Naive thymus-derived CD8-positive, alpha-beta T cell (primary cell): Measurements from ENCODE around the gene XRCC1. TPM values are rescaled to one million over a fixed set of nuclear protein-coding genes. Genes with fewer than 3 reads are reported as not detected.

ENCODE experiments used
- ATAC-seq, 2 donors: fragments of 150-1000 bp; cut with Tn5 transposase in 1 of 2; sonication (Bioruptor Pico), chemical (Tn5 transposase) in 1 of 2; 1 replicate in 1 of 2; 2 replicates in 1 of 2; pipeline ENCODE4 v1.10.0; 2021; ENCODE audit warnings: mild to moderate bottlenecking in 2 of 2, moderate library complexity in 2 of 2
- POLR2A ChIA-PET: fragments of 350-600 bp; sonication (Branson Sonifier 250); formaldehyde crosslinking; loops from one replicate; lab custom pipeline; 2021; ENCODE audit warnings: antibody characterized with exemption; lab: Charles Lee
- DNase-seq, 10 donors: peaks; one replicate each; pipeline versions ENCODE4 v3.0.0 to v3.0.0-alpha.2; 2020 to 2022
- H3K27ac Mint-ChIP-seq, 10 donors: one replicate each; pipeline ENCODE4 v1.8.0; 2020 to 2022; ENCODE audit warnings: mild to moderate bottlenecking in 10 of 10, mixed read lengths in 10 of 10, moderate library complexity in 4 of 10, inconsistent platforms in 1 of 10
- H3K27me3 Mint-ChIP-seq, 5 donors: one replicate each; pipeline ENCODE4 v1.8.0; 2021 to 2022; ENCODE audit warnings: mixed read lengths in 5 of 5
- H3K36me3 Mint-ChIP-seq, 3 donors: one replicate each; pipeline ENCODE4 v1.8.0; 2020 to 2022; ENCODE audit warnings: mixed read lengths in 3 of 3, mild to moderate bottlenecking in 2 of 3, inconsistent platforms in 1 of 3
- H3K4me1 Mint-ChIP-seq, 4 donors: one replicate each; pipeline ENCODE4 v1.8.0; 2021 to 2022; ENCODE audit warnings: mixed read lengths in 4 of 4
- H3K4me3 Mint-ChIP-seq, 10 donors: one replicate each; pipeline ENCODE4 v1.8.0; 2020 to 2022; ENCODE audit warnings: mild to moderate bottlenecking in 10 of 10, mixed read lengths in 10 of 10, moderate library complexity in 6 of 10, inconsistent platforms in 1 of 10
- H3K9me3 Mint-ChIP-seq, 9 donors: one replicate each; pipeline ENCODE4 v1.8.0; 2020 to 2022; ENCODE audit warnings: mixed read lengths in 9 of 9, mild to moderate bottlenecking in 3 of 9, inconsistent platforms in 1 of 9, moderate library complexity in 1 of 9
- polyA plus RNA-seq, 3 donors: library from polyadenylated mRNA; unstranded; fragments of 300-500 nt; fragmentation: Illumina TruSeq; gene quantifications; one replicate each; pipeline ENCODE4 v1.2.3, GENCODE V29; 2021
- total RNA-seq, 8 experiments: library from RNA in 2 of 8; stranded (reverse) in 2 of 8; gene quantifications; one replicate each; pipeline ENCODE4 v1.2.3 and lab custom pipeline; 2021 to 2026

XRCC1 gene
- total and polyA plus RNA-seq, 5 experiments from 2014 or later, result 16.8 to 39.0 (median 34.6) TPM

DNA sequence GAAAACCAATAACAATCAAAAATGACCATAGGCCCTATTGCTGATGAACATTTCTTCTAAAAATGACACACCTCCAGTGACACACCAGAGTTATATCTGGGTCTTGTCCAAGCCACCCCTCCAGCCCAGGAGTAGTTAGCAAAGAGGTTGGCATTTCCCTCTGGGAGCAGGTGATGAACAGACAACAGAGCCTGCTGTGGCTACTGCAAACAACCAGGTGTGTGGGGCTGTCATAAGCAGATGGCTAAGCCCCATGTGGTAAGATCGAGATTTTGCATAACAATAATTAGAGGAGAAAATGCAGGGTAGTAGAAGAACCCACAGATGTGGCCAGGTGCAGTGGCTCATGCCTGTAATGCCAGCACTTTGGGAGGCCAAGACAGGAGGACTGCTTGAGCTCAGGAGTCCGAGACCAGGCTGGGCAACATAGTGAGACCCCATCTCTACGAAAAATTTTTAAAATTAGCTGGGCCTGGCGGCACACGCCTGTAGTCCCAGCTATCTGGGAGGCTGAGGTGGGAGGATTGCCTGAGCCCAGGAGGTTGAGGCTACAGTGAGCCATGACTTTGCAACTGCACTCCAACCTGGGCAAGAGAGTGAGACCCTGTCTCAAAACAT is 5.0 kb downstream of the XRCC1 start:
- POLR2A ChIA-PET, result interaction anchor here (1.2 to 1.3 kb wide), 2 partner anchors 37 kb away, joined by 4 to 6 read pairs; partner anchors contain the start of gene ZNF575
- Mint-ChIP-seq H3K36me3 (peaks cover 0 to 26% (median 0%) of the 10 kb centered on the region in 3 donors), H3K9me3 (no peaks in the 10 kb centered on the region), H3K27me3 (no peaks in the 10 kb centered on the region), H3K4me1 (peaks cover 21 to 59% (median 51%) of the 10 kb centered on the region in 4 donors), H3K4me3 (peak overlapping the region in 1 of 10 donors; percentile 7), H3K27ac (peak overlapping the region; percentile 16 to 87 (median 76))
- ATAC-seq, result no peak
- DNase-seq, result no peak

DNA sequence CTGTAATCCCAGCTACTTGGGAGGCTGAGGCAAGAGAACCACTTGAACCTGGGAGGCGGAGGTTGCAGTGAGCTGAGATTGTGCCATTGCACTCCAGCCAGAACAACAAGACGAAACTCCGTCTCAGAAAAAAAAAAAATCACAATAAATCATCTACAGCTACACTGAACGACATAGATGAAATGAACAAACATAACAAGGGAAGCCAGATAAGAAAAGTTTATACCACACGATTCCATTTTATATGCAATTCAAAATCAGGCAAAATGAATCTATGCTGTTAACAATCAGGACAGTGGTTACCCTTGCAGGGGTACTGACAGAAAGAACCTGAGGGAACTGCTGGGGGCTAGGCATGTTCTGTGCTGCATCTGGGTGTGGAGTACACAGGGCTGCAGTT is 5.7 kb downstream of the XRCC1 start:
- H3K27ac Mint-ChIP-seq, result peak overlapping the region in 8 of 10 donors; percentile 40 to 86 (median 74)
- no peaks in the 10 kb centered on the region for H3K27me3 Mint-ChIP-seq
- POLR2A ChIA-PET, result interaction anchor here (1.3 kb wide), 1 partner anchor 36 kb away, joined by 6 read pairs; no protein-coding TSS in a partner anchor
- H3K4me3 Mint-ChIP-seq, result peak overlapping the region in 1 of 10 donors; percentile 4
- peaks cover 23 to 59% (median 51%) of the 10 kb centered on the region in 4 donors for H3K4me1 Mint-ChIP-seq
- DNase-seq (no peak), ATAC-seq (no peak)
- H3K9me3 Mint-ChIP-seq, result peaks cover 0 to 1% (median 0%) of the 10 kb centered on the region in 9 donors
- peaks cover 0 to 22% (median 0%) of the 10 kb centered on the region in 3 donors for H3K36me3 Mint-ChIP-seq

DNA sequence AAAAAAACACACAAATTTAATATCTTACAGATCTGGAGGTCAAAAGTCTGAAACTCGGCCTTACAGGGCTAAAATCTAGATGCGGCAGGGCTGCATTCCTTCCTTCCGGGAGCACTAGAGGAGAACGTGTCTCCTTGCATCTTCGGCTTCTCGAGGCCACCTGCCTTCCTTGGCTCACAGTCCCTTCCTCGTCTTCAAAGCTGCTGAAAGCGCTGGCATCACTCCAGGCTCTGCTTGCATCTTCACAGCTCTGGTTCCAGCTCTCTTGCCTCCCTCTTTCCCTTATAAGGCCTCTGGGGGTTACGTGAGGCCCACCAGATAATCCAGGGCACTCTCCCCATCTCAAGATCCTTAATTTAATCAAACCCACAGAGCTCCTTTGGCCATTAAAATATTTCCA is 10.5 kb downstream of the XRCC1 start:
- peak overlapping the region in 6 of 10 donors; percentile 29 to 62 (median 46) for H3K4me3 Mint-ChIP-seq
- peak overlapping the region; percentile 87 to 98 (median 94) for H3K27ac Mint-ChIP-seq
- peak in 3 of 10 donors; percentile 10 to 19 (median 15) for DNase-seq
- H3K9me3 Mint-ChIP-seq, result peaks cover 0 to 1% (median 0%) of the 10 kb centered on the region in 9 donors
- peaks cover 35 to 67% (median 64%) of the 10 kb centered on the region in 4 donors for H3K4me1 Mint-ChIP-seq
- POLR2A ChIA-PET, result interaction anchor here (0.9 to 7.6 kb wide), 2 partner anchors 15 to 31 kb away, joined by 4 to 35 read pairs; partner anchors contain the start of genes IRGQ and ZNF576
- H3K27me3 Mint-ChIP-seq, result no peaks in the 10 kb centered on the region
- H3K36me3 Mint-ChIP-seq, result peaks cover 0 to 21% (median 0%) of the 10 kb centered on the region in 3 donors
- ATAC-seq, result no peak

DNA sequence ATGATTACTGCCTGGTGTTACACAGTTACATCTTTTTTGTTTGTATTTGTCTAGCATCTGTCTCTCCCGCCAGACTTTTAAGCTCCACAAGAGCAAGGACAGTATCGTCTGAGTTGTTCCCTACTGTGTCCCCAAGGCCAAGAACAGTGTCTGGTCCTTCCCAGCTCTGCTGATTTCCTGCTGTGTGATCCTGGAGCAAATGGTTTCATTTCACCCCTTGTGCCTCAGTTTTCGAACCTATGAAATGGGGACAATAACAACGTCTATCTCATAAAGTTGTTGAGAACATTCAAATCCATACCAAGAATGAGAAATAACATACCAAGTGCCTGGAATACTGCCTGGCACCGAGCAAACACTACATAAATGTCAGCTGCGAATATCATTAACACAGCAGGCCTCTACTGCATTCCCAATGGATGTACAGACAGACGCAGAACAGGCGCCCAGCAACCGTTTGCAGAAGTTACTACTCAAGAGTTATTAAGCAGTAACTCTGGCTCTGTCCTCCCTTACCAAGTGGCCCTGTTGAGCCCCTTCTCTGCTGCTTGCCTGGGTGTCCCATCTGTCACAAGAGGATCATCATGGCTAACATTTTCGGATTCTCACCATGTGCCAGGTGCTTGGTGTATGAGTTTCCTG is 11.4 kb downstream of the XRCC1 start:
- H3K9me3 Mint-ChIP-seq, result peaks cover 0 to 1% (median 0%) of the 10 kb centered on the region in 9 donors
- H3K27ac Mint-ChIP-seq, result peak overlapping the region; percentile 91 to 98 (median 96)
- no peak for DNase-seq
- H3K4me1 Mint-ChIP-seq, result peaks cover 35 to 68% (median 66%) of the 10 kb centered on the region in 4 donors
- peak overlapping the region; percentile 3 to 91 (median 66) for H3K4me3 Mint-ChIP-seq
- no peaks in the 10 kb centered on the region for H3K27me3 Mint-ChIP-seq
- H3K36me3 Mint-ChIP-seq, result peaks cover 0 to 27% (median 0%) of the 10 kb centered on the region in 3 donors
- POLR2A ChIA-PET, result interaction anchor here (0.7 to 7.6 kb wide), 4 partner anchors 11 to 32 kb away, joined by 3 to 35 read pairs (median 4); partner anchors contain the start of genes IRGQ, XRCC1 and ZNF576
- no peak for ATAC-seq

DNA sequence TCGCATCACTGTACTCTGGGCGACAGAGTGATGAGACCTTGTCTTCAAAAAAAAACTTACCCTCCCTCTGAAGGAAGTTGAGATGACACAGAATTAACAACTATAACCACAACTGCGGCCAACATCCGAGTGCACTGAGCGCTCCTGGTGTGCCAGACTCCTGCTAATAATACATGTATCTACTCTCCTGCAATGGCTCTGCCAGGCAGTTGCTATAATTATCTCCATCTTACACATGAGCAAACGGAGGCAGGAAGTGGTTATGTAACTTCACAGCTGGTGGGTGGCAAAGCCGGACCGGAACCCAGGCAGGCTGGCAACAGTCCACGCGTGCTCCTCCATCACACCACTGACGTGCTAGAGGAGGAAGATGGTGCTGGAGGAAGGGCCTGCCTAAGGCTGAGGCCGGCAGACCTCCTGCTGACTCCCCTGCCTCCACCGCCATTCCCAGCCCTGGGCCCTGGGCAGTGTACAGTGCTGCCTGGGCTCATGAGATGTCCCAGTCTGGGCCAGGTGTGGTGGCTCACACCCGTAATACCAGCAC is 12.6 kb downstream of the XRCC1 start:
- Mint-ChIP-seq H3K9me3 (peaks cover 0 to 1% (median 0%) of the 10 kb centered on the region in 9 donors), H3K4me1 (peaks cover 35 to 68% (median 67%) of the 10 kb centered on the region in 4 donors)

DNA sequence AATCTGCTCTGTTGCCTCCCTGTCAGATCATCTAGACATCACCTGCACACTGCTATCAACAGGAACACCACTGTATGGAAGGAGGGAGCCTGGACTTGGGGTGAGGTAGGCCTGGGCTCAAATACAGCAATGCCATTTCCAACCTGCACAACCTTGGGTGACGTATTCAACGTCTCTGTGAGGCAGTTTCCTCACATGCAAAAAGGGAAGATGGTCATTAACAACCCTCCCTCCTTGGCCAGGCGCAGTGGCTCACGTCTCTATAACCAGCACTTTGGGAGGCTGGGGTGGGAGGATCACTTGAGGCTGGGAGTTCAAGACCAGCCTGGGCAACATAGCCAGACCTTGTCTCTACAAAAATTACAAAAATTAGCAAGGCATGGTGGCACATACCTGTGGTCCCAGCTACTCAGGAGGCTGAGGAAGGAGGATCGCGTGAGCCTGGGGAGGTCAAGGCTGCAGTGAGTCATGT is 13.1 kb downstream of the XRCC1 start:
- Mint-ChIP-seq H3K27me3 (no peaks in the 10 kb centered on the region), H3K4me3 (peak overlapping the region; percentile 75 to 91 (median 84)), H3K27ac (peak overlapping the region; percentile 91 to 98 (median 96)), H3K9me3 (peaks cover 0 to 1% (median 0%) of the 10 kb centered on the region in 9 donors), H3K4me1 (peaks cover 35 to 69% (median 67%) of the 10 kb centered on the region in 4 donors), H3K36me3 (peaks cover 0 to 35% (median 1%) of the 10 kb centered on the region in 3 donors)
- peak; percentile 6 to 8 for ATAC-seq
- DNase-seq, result peak in 2 of 10 donors; percentile 5 to 15
- POLR2A ChIA-PET, result interaction anchor here (0.6 to 7.6 kb wide), 8 partner anchors 12 to 102 kb away, joined by 3 to 35 read pairs (median 4); partner anchors contain the start of genes IRGQ, PINLYP, XRCC1 and ZNF576

More for the DNA sequence above, 12.6 kb downstream of the XRCC1 start:
- Mint-ChIP-seq H3K4me3 (peak overlapping the region; percentile 75 to 91 (median 84)), H3K27ac (peak overlapping the region; percentile 91 to 98 (median 96)), H3K27me3 (no peaks in the 10 kb centered on the region), H3K36me3 (peaks cover 0 to 33% (median under 1%) of the 10 kb centered on the region in 3 donors)
- POLR2A ChIA-PET, result interaction anchor here (0.5 to 7.6 kb wide), 8 partner anchors 11 to 103 kb away, joined by 3 to 35 read pairs (median 3); partner anchors contain the start of genes IRGQ, PINLYP, XRCC1 and ZNF576
- peak; percentile 38 to 93 (median 76) for DNase-seq
- ATAC-seq, result peak; percentile 84 to 92

DNA sequence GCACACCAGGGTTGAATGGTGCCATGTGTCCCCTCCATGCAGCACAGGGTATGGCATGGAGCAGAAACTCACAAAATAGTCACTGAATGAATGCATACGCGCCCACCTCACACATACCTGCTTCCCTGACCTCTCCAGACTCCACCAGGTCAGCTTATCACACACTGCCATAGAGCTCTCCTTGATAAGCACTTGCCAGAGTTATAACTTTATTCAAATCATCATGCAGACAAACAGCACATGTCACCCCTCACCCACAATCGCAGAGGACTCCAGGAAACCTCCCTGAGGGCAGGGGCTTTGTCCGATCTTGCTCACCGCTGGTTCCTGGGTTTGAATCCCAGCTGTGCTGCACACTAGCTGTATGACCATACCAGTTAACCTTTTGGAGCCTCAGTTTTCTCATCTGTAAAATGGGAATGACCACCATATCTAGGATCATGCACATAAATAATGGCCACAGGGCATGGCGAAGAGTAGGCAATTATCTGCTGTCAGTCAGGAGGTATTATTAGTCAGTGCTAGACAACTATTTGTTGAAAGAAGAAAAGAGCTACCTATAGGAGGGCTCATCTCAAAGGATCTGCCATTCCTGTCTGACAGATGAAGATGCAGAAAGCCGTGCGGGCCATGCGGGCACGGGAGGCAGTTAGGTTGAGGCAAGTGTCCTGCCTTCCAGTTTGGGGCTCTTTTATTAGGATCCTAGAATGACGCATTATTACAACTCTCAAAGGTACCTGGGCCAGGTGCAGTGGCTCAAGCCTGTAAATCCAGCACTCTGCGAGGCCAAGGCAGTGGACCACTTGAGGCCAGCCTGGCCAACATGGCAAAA is 14.0 kb downstream of the XRCC1 start:
- peak overlapping the region; percentile 39 to 91 (median 84) for H3K4me3 Mint-ChIP-seq
- POLR2A ChIA-PET, result interaction anchor here (0.6 to 7.6 kb wide), 5 partner anchors 14 to 56 kb away, joined by 4 to 35 read pairs (median 8); partner anchors contain the start of genes IRGQ, PINLYP, XRCC1 and ZNF576
- peaks cover 0 to 1% (median 0%) of the 10 kb centered on the region in 9 donors for H3K9me3 Mint-ChIP-seq
- ATAC-seq, result no peak
- H3K27me3 Mint-ChIP-seq, result no peaks in the 10 kb centered on the region
- peaks cover 33 to 67% (median 62%) of the 10 kb centered on the region in 4 donors for H3K4me1 Mint-ChIP-seq
- peak overlapping the region; percentile 91 to 98 (median 96) for H3K27ac Mint-ChIP-seq
- no peak for DNase-seq
- peaks cover 0 to 39% (median 1%) of the 10 kb centered on the region in 3 donors for H3K36me3 Mint-ChIP-seq

DNA sequence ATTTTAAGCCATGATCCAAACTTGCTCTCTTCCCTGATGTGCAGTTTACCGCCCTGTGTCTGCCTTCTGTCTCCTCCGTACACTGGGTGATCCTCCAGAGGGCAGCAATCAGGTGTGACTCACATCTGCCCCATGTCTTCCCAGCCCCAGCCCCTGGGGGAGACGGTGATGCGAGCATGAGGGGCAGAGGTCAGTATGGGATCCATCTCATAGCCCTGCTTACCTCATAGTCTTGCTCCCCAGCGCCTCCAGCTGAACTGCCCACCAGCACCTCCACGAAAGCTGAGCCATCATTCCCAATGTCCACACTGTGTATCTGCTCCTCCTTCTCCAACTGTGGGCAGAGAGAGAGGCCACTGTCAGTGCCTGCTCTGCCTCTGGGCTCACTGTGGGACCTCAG is 14.6 kb downstream of the XRCC1 start:
- ATAC-seq (no peak), DNase-seq (peak in 2 of 10 donors; percentile 9 to 65)
- Mint-ChIP-seq H3K4me3 (peak overlapping the region; percentile 7 to 91 (median 82)), H3K36me3 (peaks cover 0 to 45% (median 1%) of the 10 kb centered on the region in 3 donors), H3K9me3 (peaks cover 0 to 1% (median 0%) of the 10 kb centered on the region in 9 donors), H3K27me3 (no peaks in the 10 kb centered on the region), H3K4me1 (peaks cover 33 to 65% (median 63%) of the 10 kb centered on the region in 4 donors), H3K27ac (peak overlapping the region; percentile 91 to 98 (median 96))
- POLR2A ChIA-PET, result interaction anchor here (1.4 to 7.6 kb wide), 3 partner anchors 15 to 35 kb away, joined by 3 to 35 read pairs (median 9); partner anchors contain the start of genes IRGQ, PINLYP, XRCC1 and ZNF576

DNA sequence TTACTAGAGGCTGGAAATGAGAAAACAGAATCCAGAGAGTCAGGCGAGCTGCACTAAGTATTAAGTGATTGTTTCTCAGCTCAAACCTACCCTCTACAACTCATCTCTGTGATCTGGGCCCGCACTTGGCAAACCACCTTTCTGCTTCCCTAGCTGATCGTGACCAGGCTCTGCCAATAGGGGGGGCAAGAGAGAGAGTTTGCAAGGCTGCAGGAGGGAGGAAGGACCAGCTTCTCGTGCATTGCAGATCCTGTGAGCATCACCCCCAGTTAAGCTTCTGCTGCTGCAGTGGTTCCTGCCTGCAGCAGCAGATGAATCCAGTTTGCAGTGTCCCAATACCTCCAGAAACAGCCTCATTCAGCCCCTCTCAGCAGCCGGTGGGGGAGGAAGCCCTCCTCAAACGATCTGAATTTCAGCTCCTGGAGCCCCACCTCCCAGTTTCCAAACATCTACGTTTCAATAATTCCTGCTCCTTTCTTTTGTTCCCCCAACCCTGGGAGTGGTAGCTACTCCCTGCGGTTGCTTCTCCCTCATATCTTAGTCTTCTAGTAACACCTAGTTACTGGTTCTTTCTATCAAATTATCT is 20.0 kb downstream of the XRCC1 start:
- no peaks in the 10 kb centered on the region for H3K9me3 Mint-ChIP-seq
- H3K36me3 Mint-ChIP-seq, result peaks cover 0 to 82% (median 12%) of the 10 kb centered on the region in 3 donors
- ATAC-seq (peak; percentile 99), DNase-seq (peak; percentile 63 to 90 (median 82))
- no peaks in the 10 kb centered on the region for H3K27me3 Mint-ChIP-seq
- peaks cover 10 to 33% (median 19%) of the 10 kb centered on the region in 4 donors for H3K4me1 Mint-ChIP-seq
- H3K4me3 Mint-ChIP-seq, result peak overlapping the region in 3 of 10 donors; percentile 15 to 47 (median 20)
- POLR2A ChIA-PET, result interaction anchor here (0.6 to 4.7 kb wide), 9 partner anchors 17 to 103 kb away, joined by 3 to 49 read pairs (median 6); partner anchors contain the start of genes IRGQ, XRCC1, ZNF575 and ZNF576
- H3K27ac Mint-ChIP-seq, result peak overlapping the region; percentile 26 to 89 (median 70)

DNA sequence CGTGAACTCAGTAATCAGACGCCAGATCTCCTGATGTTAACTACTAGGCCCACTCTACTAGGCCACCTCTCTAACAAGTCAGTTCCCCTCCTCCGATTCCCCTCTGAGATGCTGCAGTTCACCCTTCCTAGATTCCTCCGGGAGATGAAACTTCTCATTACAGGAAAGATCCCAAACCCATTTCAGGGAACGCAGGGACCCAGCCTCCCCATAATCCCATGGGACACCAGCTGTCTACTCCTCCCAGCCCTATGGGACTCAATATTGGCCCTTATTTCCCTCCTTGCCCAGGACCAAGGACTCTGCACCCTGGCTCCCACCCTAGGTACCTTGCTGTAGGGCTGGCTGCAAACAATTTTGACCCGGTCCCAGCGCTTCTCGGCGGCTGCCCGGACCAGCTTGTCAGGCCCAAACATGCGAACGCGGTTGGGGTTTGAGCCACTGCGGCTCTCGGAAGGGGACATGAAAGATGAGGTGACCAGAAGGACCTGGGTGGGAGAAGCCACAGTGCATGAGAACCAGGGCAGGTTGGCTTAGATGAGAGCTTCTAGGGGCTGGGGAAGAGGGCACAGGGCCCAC is 20.9 kb downstream of the XRCC1 start:
- Mint-ChIP-seq H3K36me3 (peaks cover 0 to 81% (median 15%) of the 10 kb centered on the region in 3 donors), H3K27ac (peak overlapping the region in 4 of 10 donors; percentile 19 to 32 (median 24)), H3K4me1 (peaks cover 10 to 26% (median 12%) of the 10 kb centered on the region in 4 donors), H3K4me3 (no peak overlapping the region), H3K27me3 (no peaks in the 10 kb centered on the region), H3K9me3 (no peaks in the 10 kb centered on the region)
- no peak for ATAC-seq
- POLR2A ChIA-PET, result interaction anchor here (0.6 to 4.7 kb wide), 7 partner anchors 19 to 233 kb away, joined by 3 to 49 read pairs (median 5); partner anchors contain the start of genes IRGQ, XRCC1, ZNF575 and ZNF576
- DNase-seq, result no peak
